H9 (cell line): ENCODE results near the gene GRM5. TPM values are rescaled to one million over a fixed set of nuclear protein-coding genes. Genes with fewer than 3 reads are reported as not detected.

Experiments used
- DNase-seq: peaks from one replicate; pipeline ENCODE4 v3.0.0-alpha.2; 2017
- H2AFZ ChIP-seq: one replicate; pipeline ENCODE4 v1.6.1; 2013; ENCODE audit warnings: mild to moderate bottlenecking, low read length, control low read depth, moderate library complexity
- H2AK5ac ChIP-seq: 2 replicates; pipeline ENCODE4 v1.6.1; 2013; ENCODE audit warnings: low read length, control low read depth, mixed read lengths; ENCODE audit not compliant: insufficient read length
- H2BK120ac ChIP-seq: one replicate; pipeline ENCODE4 v1.6.1; 2013; ENCODE audit warnings: low read depth, mild to moderate bottlenecking, low read length, control low read depth, inconsistent platforms; ENCODE audit not compliant: poor library complexity, severe bottlenecking
- H2BK12ac ChIP-seq: 2 replicates; pipeline ENCODE4 v1.6.1; 2013; ENCODE audit warnings: low read length, control low read depth, mixed read lengths, low read depth; ENCODE audit not compliant: insufficient read length
- H2BK15ac ChIP-seq: 2 replicates; pipeline ENCODE4 v1.6.1; 2013; ENCODE audit warnings: low read depth, low read length, control low read depth
- H2BK20ac ChIP-seq: one replicate; pipeline ENCODE4 v1.6.1; 2013; ENCODE audit warnings: low read depth, mild to moderate bottlenecking, low read length, control low read depth, inconsistent platforms; ENCODE audit not compliant: poor library complexity, severe bottlenecking
- H2BK5ac ChIP-seq: 2 replicates; pipeline ENCODE4 v1.6.1; 2013; ENCODE audit warnings: low read length, control low read depth, mixed read lengths; ENCODE audit not compliant: insufficient read length
- H3K14ac ChIP-seq: 2 replicates; pipeline ENCODE4 v1.6.1; 2013; ENCODE audit warnings: low read length, control low read depth; ENCODE audit not compliant: insufficient read depth
- H3K18ac ChIP-seq: 2 replicates; pipeline ENCODE4 v1.6.1; 2013; ENCODE audit warnings: low read depth, mild to moderate bottlenecking, mixed read lengths, low read length, control low read depth; ENCODE audit not compliant: insufficient read length
- H3K23ac ChIP-seq: 2 replicates; pipeline ENCODE4 v1.6.1; 2013; ENCODE audit warnings: low read length, control low read depth, mixed read lengths, low read depth; ENCODE audit not compliant: insufficient read length
- H3K23me2 ChIP-seq: 2 replicates; pipeline ENCODE4 v1.6.1; 2013; ENCODE audit warnings: low read depth, mild to moderate bottlenecking, mixed read lengths, low read length, control low read depth; ENCODE audit not compliant: insufficient read length, poor library complexity, severe bottlenecking
- H3K27ac ChIP-seq: 2 replicates; pipeline ENCODE4 v1.5.1; 2013; ENCODE audit warnings: low read length, control low read depth, mixed read lengths, low read depth; ENCODE audit not compliant: insufficient read length
- H3K27me3 ChIP-seq: 2 replicates; pipeline ENCODE4 v1.6.1; 2013; ENCODE audit warnings: low read length, control low read depth, inconsistent platforms; ENCODE audit not compliant: insufficient read depth
- H3K4ac ChIP-seq: 2 replicates; pipeline ENCODE4 v1.6.1; 2013; ENCODE audit warnings: low read depth, mild to moderate bottlenecking, control low read depth, inconsistent platforms, low read length, moderate library complexity
- H3K4me1 ChIP-seq: 2 replicates; pipeline ENCODE4 v1.6.1; 2013; ENCODE audit warnings: low read length, control low read depth, inconsistent platforms; ENCODE audit not compliant: insufficient read depth
- H3K4me2 ChIP-seq: 2 replicates; pipeline ENCODE4 v1.6.1; 2013; ENCODE audit warnings: low read length, control low read depth, mixed read lengths; ENCODE audit not compliant: insufficient read length, insufficient read depth
- H3K56ac ChIP-seq: 2 replicates; pipeline ENCODE4 v1.6.1; 2013; ENCODE audit warnings: low read depth, mild to moderate bottlenecking, mixed read lengths, low read length, control low read depth; ENCODE audit not compliant: insufficient read length
- H3K79me1 ChIP-seq: 2 replicates; pipeline ENCODE4 v1.6.1; 2013; ENCODE audit warnings: low read depth, mild to moderate bottlenecking, moderate library complexity, low read length, control low read depth, inconsistent platforms; ENCODE audit not compliant: insufficient read depth, poor library complexity, severe bottlenecking
- H3K79me2 ChIP-seq: 2 replicates; pipeline ENCODE4 v1.6.1; 2013; ENCODE audit warnings: low read length, control low read depth, inconsistent platforms; ENCODE audit not compliant: insufficient read depth
- H3K9ac ChIP-seq: 2 replicates; pipeline ENCODE4 v1.6.1; 2013; ENCODE audit warnings: low read length, control low read depth, mixed read lengths; ENCODE audit not compliant: insufficient read length; ENCODE audit errors: extremely low read depth
- H3K9me3 ChIP-seq: one replicate; pipeline ENCODE4 v1.6.1; 2013; ENCODE audit warnings: low read depth, low read length, inconsistent platforms; ENCODE audit not compliant: control insufficient read depth
- H3T11ph ChIP-seq: one replicate; pipeline ENCODE4 v1.6.1; 2013; ENCODE audit warnings: mild to moderate bottlenecking, low read length, control low read depth, inconsistent platforms
- H4K20me1 ChIP-seq: one replicate; pipeline ENCODE4 v1.6.1; 2013; ENCODE audit not compliant: control insufficient read depth, insufficient read length, insufficient read depth
- H4K5ac ChIP-seq: 2 replicates; pipeline ENCODE4 v1.6.1; 2013; ENCODE audit warnings: low read depth, mild to moderate bottlenecking, mixed read lengths, low read length, control low read depth; ENCODE audit not compliant: insufficient read length
- H4K8ac ChIP-seq: replicated peaks from 2 replicates; pipeline ENCODE4 v1.6.1; 2013; ENCODE audit warnings: low read length, control low read depth, mixed read lengths, low read depth; ENCODE audit not compliant: insufficient read length
- H4K91ac ChIP-seq: 2 replicates; pipeline ENCODE4 v1.6.1; 2013; ENCODE audit warnings: low read depth, mild to moderate bottlenecking, moderate library complexity, mixed read lengths, low read length, control low read depth; ENCODE audit not compliant: insufficient read length
- H3K27ac Mint-ChIP-seq, 3 experiments: 2 replicates in 2 of 3; 3 replicates in 1 of 3; pipeline ENCODE4 v1.8.0; 2020 to 2021; ENCODE audit warnings: mixed read lengths in 3 of 3, mild to moderate bottlenecking in 1 of 3, moderate library complexity in 1 of 3
- H3K27me3 Mint-ChIP-seq: 2 replicates; pipeline ENCODE4 v1.8.0; 2021; ENCODE audit warnings: low read depth, mild to moderate bottlenecking, moderate library complexity, mixed read lengths
- H3K36me3 Mint-ChIP-seq, 3 experiments: 2 replicates in 2 of 3; 3 replicates in 1 of 3; pipeline ENCODE4 v1.8.0; 2020 to 2021; ENCODE audit warnings: low read depth in 3 of 3, mixed read lengths in 3 of 3; ENCODE audit not compliant: insufficient read depth in 1 of 3
- H3K4me1 Mint-ChIP-seq, 2 experiments: 2 replicates each; pipeline ENCODE4 v1.8.0; 2020; ENCODE audit warnings: mixed read lengths in 2 of 2
- H3K4me3 Mint-ChIP-seq, 2 experiments: 2 replicates in 1 of 2; 3 replicates in 1 of 2; pipeline ENCODE4 v1.8.0; 2020 to 2021; ENCODE audit warnings: mild to moderate bottlenecking in 2 of 2, mixed read lengths in 2 of 2, moderate library complexity in 1 of 2
- H3K9me3 Mint-ChIP-seq, 2 experiments: 2 replicates in 1 of 2; 3 replicates in 1 of 2; pipeline ENCODE4 v1.8.0; 2020; ENCODE audit warnings: mild to moderate bottlenecking in 2 of 2, mixed read lengths in 2 of 2, moderate library complexity in 1 of 2
- CTCF ChIP-seq: fragments of 200-600 bp; sonication (generic); conservative IDR thresholded peaks from 3 replicates; pipeline ENCODE4 v1.8.0; 2021; ENCODE audit warnings: antibody characterized with exemption, mild to moderate bottlenecking
- WGBS: extraction: QIAGEN DNeasy Blood & Tissue Kit; methylation state at CpG from one replicate; pipeline ENCODE4 v1.1.7; 2013; ENCODE audit warnings: missing lambda C conversion rate, low lambda C conversion rate, mixed read lengths; ENCODE audit not compliant: insufficient read length; ENCODE audit errors: extremely low coverage; 5-methylcytosine and 5-hydroxymethylcytosine counted together
- total RNA-seq: library from RNA; stranded (reverse); gene quantifications from 2 replicates; pipeline ENCODE4 v1.2.1, GENCODE V29; 2021

GRM5 gene
- total RNA-seq, 1 experiment from 2014 or later: not detected

GRCh38 chr11:88692306-88693086 lies 373.3 kb downstream of the GRM5 start:
- Histone ChIP-seq H2AFZ (no peak overlapping the region), H4K5ac (no peak overlapping the region), H2BK12ac (no peak overlapping the region), H3K79me1 (no peaks in the 10 kb centered on the region), H2BK15ac (no peak overlapping the region), H3K4me1 (no peaks in the 10 kb centered on the region), H3T11ph (no peak overlapping the region), H3K18ac (no peak overlapping the region), H3K23ac (no peak overlapping the region), H3K56ac (no peak overlapping the region), H2BK5ac (no peak overlapping the region), H2AK5ac (no peak overlapping the region), H3K9me3 (no peaks in the 10 kb centered on the region), H3K23me2 (no peaks in the 10 kb centered on the region), H4K8ac (no peak overlapping the region), H3K4me2 (no peak overlapping the region), H4K91ac (no peak overlapping the region), H4K20me1 (no peaks in the 10 kb centered on the region), H3K4ac (no peak overlapping the region), H3K14ac (no peak overlapping the region), H2BK120ac (no peak overlapping the region), H2BK20ac (no peak overlapping the region), H3K9ac (no peak overlapping the region), H3K27me3 (no peaks in the 10 kb centered on the region), H3K27ac (no peak overlapping the region), H3K79me2 (no peaks in the 10 kb centered on the region)
- Mint-ChIP-seq H3K4me3 (no peak overlapping the region), H3K9me3 (no peaks in the 10 kb centered on the region), H3K27me3 (no peaks in the 10 kb centered on the region), H3K36me3 (no peaks in the 10 kb centered on the region), H3K27ac (no peak overlapping the region), H3K4me1 (peaks cover 2 to 6% of the 10 kb centered on the region in 2 experiments; a peak in 1 of 4 replicates)
- DNase-seq: no peak
- no peak for TF ChIP-seq CTCF
- WGBS: no CpG with 5 or more reads among the region's 4 CpGs
